Measurements from ENCODE around the gene SYP.

GRCh38 chrX:49183701-49184281 lies 16.2 kb downstream of the SYP start:
- TF ChIP-seq CTCF (IDR thresholded peaks at IDR 0.05) (no peak), POLR2A (IDR thresholded peaks at IDR 0.05) (no peak), EP300 (IDR thresholded peaks at IDR 0.05) (no peak)
